Brain microvascular endothelial cell (primary cell): ENCODE data around the gene LIMS2.

Source experiments
- DNase-seq: peaks from one replicate; pipeline ENCODE4 v3.0.0-alpha.2; 2020
- H3K27ac ChIP-seq: fragments of 250-450 bp; sonication (Bioruptor Pico); 2 replicates; pipeline ENCODE4 v1.5.1; 2020; ENCODE audit warnings: mild to moderate bottlenecking, moderate library complexity
- H3K27me3 ChIP-seq: fragments of 250-450 bp; sonication (Bioruptor Pico); replicated peaks from 2 replicates; pipeline ENCODE4 v1.5.1; 2020; ENCODE audit warnings: mild to moderate bottlenecking
- H3K36me3 ChIP-seq: fragments of 250-450 bp; sonication (Bioruptor Pico); replicated peaks from 2 replicates; pipeline ENCODE4 v1.5.1; 2020; ENCODE audit warnings: mild to moderate bottlenecking
- H3K4me3 ChIP-seq: 2 replicates; pipeline ENCODE4 v1.5.1; 2011; ENCODE audit warnings: low read depth, mild to moderate bottlenecking, control low read depth, low read length, moderate library complexity
- CTCF ChIP-seq: IDR thresholded peaks from 2 replicates; pipeline ENCODE4 v1.5.1; 2011; ENCODE audit warnings: low read depth, mild to moderate bottlenecking, moderate library complexity, low read length, control low read depth, inconsistent platforms; ENCODE audit errors: missing control alignments
- in situ Hi-C: cut with HindIII; loops from 2 replicates; pipeline ENCODE4 v1.10.0; 2017; ENCODE audit warnings: low sequenced_read_pairs, low pct_ligation_motif_present

LIMS2 gene

GRCh38 chr2:127649100-127649611 lies 26.2 kb downstream of the LIMS2 start:
- in situ Hi-C loops: no loop called here
- no peak overlapping the region for H3K4me3 ChIP-seq
- no peak for DNase-seq
- no peaks in the 10 kb centered on the region for H3K27me3 ChIP-seq
- no peaks in the 10 kb centered on the region for H3K36me3 ChIP-seq
- no peak for TF ChIP-seq CTCF
- H3K27ac ChIP-seq: no peak overlapping the region

GRCh38 chr2:127648321-127648720 lies 27.0 kb downstream of the LIMS2 start:
- TF ChIP-seq CTCF: no peak
- in situ Hi-C loops: no loop called here
- DNase-seq: no peak
- no peaks in the 10 kb centered on the region for H3K27me3 ChIP-seq
- H3K4me3 ChIP-seq: no peak overlapping the region
- H3K36me3 ChIP-seq: no peaks in the 10 kb centered on the region
- H3K27ac ChIP-seq: no peak overlapping the region

GRCh38 chr2:127647242-127648190 lies 27.8 kb downstream of the LIMS2 start:
- Histone ChIP-seq H3K27ac (no peak overlapping the region), H3K36me3 (no peaks in the 10 kb centered on the region), H3K27me3 (no peaks in the 10 kb centered on the region), H3K4me3 (no peak overlapping the region)
- no peak for TF ChIP-seq CTCF
- in situ Hi-C loops: no loop called here
- DNase-seq: peak; percentile 33

- no peak for TF ChIP-seq CTCF
- in situ Hi-C loops: no loop called here
- H3K27me3 ChIP-seq: no peaks in the 10 kb centered on the region
- no peak overlapping the region for H3K4me3 ChIP-seq
- no peak for DNase-seq
- H3K27ac ChIP-seq: no peak overlapping the region
- H3K36me3 ChIP-seq: no peaks in the 10 kb centered on the region
These were observed 28.7 kb downstream of the LIMS2 start for GRCh38 chr2:127646487-127647241.

GRCh38 chr2:127645395-127646291 lies 29.7 kb downstream of the LIMS2 start, which contains the start of gene GPR17:
TSS of gene GPR17 (plus strand) at chr2:127646153. CDS start at chr2:127650736, 4,583 bp downstream.
- DNase-seq: no peak
- Histone ChIP-seq H3K4me3 (no peak within 1 kb of the TSS), H3K36me3 (no peaks in the 10 kb centered on the region), H3K27me3 (no peaks in the 10 kb centered on the region), H3K27ac (no peak within 1 kb of the TSS)
- TF ChIP-seq CTCF: no peak
- in situ Hi-C loops: no loop called here
